HG02852 (cell line): Measurements from ENCODE around the gene BANP.

Experiments
- ATAC-seq: cut with Tn5 transposase; IDR thresholded peaks from one replicate; pipeline ENCODE4 v1.9.1; 2021; ENCODE audit warnings: mild to moderate bottlenecking, moderate library complexity; ENCODE audit not compliant: unreplicated experiment

The BANP gene

DNA sequence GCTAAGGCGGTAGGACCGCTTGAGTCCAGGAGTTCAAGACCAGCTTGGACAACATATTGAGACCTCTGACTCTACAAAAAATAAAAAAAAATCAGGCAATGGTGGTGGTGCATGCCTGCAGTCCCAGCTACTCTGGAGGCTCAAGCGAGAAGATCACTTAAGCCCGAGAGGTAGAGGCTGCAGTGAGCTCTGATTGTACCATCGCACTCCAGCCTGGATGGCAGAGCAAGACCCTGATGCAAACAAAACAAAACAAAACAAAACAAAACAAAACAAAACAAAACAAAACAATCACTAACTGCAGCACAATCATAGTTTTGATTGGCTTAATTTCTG is 2.5 kb upstream of the BANP start:
- ATAC-seq, result no peak

DNA sequence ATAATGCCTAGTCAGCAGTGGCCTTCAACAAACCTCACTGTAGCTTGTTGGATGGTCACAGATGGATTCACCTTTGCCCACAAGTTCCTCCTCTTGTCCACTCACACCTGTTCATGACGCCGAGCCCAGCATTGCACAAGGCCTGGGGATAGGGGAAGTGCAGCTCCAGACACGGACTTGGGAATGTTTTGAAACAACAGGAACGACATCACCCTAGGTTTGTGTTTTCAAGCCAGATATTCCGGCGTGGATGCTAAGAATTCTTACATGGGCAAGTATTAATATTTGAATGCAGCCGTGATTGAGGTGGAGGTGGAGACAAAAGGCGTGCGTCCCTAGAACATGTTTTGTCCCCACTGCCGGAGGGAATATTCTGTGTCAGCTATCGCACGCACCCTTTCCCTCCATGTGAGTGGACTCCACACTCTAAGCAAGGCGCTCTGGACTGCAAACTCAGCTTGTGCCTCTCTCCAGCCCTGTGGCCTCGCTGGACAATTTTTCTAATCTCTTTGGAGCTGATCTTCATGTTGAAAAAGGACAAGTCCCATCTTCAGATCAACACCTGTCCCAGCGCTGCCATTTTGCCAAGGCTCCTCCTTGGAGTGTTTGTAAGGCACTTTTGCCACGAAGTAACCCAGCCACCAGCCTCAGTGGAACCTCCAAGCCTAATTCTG is 2.0 kb upstream of the BANP start:
- no peak for ATAC-seq

DNA sequence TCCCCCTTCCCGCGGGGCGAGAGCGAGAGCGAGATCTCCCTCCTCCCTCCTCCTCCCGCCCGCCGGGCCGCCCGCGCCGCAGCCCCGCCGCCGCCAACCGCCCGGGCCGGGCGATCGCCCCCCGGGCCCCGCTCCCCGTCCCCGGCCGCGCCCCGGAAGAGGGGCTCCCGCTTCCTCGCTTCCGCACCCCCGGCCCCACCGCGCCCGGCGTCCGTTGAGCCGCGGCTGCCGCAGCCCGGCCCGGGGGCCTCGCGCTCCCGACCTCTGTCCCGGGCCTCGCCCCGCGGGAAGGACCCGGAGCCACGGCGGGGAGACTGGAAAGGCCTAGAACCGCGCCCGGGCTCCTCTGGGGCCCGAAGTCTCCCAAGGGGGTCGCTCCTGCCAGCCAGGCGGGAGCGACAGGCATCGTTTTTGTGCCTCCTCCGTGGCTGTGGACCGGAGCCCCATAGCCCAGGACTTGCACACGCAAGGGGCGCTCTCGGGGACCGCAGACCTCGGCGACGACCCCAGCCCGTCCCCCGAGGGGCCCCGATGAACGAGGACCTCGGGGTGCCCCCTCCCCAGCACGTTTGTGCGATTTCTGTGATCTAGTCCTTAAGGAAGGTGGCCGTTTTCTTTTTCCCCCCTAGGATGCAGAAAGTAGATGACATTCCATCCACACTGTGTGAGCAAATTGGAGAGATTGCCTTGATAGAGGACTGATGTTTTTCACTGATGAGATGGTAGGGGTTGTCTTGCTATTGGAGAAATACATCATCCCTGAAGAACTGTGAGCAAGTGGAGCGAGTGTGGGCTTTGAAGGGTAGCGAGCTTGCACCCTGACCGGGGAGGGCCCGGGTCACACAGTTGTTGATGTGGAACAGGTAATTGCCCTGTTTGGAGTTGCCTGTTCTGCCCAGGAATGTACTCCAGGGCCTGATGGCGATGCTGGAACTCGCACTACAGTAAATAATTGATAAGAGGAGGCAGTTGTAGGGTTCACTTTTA is 611 bp downstream of the BANP start:
- peak; percentile 1 for ATAC-seq

DNA sequence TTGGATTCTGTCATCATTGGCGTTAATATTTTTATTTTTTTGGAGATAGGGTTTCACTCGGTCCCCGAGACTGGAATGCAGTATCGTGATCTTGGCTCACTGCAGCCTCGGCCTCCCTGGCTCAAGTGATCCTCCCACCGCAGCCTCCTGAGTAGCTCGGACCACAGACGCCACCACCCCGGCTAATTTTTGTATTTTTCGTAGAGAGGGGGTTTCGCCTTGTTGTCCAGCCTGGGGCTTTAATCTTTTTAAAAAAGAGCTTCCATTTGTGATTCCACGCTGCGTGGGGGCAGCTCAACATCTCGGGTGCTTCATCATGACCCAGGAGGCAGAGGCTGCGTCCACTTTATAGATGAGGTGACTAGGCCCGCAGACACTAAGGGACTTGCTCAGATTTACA is 1.5 kb downstream of the BANP start:
- no peak for ATAC-seq

DNA sequence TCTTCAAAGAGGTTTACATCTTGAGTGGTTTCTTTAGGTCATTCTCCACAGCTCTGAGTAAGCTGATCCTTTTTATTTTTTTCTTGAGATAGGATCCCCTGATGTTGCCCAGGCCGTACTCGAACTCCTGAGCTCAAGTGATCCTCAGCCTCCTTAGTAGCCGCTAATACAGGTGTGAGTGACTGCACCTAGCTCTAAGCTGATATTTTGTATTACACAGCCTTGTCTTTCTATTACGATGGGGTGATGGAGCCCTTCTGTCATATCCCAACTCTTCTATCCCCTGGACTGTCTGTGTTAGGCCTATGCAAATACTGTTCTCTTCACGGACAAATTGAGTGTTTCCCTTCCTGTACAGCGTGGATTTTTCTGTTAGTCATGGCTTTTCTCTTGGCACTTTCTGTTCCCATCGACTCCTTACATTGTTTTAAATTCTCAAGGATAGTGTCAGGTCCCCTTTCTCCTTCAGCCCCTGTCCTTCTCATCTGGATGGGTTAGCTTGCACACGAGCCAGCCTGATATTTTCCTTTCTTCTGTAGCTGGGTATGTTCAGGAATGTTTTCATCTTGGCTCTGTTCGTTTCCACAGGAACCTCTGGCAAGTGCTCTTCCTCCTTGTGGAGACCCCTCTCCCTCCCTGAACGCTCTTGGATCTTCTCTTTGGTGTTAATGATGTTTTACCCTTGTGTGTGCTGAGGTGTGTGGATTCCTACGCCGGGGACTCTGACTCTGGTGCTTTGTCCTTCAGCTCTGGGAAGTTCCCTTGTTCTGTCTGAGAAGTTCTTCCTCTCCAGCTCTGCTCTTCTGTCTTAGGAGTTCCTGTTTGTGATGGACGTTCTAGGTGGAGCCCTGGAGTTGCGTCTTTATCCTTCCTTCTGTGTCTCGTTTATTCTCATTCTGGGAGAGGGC is 2.3 kb downstream of the BANP start:
- no peak for ATAC-seq

DNA sequence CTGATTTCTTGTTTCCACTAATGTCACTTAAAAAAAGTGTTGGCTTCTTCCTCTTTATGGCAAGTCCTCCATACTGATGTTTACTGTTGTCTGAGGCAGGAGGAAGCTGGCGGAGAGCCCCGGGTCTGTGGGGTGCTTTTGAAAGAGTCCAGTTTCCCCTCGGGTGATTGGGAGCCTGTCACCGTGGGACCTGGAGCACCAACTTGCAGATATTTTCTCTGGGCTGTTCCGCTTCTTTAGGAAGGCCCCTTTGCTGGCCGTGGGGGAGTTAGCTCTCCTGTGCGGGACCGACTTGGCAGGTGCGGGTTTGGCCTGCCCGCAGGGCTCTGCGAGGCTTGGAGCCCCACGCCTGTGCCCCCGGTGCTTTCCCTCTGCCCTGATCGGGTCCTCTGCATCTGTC is 3.1 kb downstream of the BANP start:
- ATAC-seq, result no peak

DNA sequence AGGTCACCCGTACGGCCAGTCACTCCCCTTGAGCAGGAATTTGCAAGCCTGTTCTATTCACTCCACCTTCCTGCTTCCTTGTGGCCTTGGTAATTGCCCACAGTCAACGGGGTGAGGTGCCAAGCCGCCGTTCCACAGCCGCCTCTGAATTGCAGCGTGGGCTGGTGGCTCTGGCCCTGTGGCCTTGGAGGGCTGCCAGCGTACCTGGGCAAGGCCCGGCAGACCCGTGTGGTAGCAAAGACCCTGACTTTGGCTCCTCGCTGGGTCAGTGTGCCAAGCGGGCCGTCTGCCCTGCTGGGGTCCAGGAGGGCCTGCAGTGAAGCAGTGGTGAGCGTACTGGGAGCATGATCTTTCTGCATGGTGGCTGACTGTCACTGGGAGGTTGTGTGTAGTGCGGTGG is 3.6 kb downstream of the BANP start:
- ATAC-seq, result no peak

DNA sequence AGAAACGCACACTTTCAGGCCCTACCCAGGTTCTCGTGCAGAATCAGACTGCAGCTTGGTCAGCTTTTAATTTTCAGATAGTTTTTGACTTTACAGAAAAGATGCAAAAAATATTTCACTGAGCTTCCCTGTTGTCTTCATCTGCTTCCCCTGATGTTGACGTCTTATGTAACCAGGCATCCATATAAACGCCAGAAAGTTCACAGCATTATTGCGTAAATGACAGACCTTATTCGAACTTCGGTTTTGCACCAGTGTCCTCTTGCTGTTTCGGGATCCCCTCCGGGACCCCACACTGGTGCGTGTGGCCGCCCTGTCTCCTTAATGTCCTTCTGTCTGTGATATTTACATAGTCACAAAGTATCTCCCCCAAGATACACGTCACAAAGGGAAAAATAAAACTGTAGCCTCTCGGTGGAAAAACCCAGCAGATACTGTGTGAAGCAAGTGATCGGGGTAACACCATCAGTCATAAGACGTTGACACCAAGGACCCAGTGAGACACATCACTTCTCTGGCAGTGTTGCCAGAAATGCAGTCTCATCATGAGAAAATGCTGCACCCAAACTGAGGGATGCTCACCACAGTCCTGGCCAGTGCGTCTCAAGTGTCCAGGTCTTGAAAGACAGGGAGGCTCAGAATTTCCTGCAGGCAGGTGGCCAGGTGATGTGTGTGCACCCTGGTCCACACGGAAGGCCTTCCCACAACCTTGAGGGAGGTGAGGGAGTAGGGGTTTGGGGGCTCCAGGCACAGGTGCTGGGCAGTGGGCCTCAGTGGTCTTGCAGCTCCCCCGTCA is 4.3 kb downstream of the BANP start:
- ATAC-seq, result no peak

DNA sequence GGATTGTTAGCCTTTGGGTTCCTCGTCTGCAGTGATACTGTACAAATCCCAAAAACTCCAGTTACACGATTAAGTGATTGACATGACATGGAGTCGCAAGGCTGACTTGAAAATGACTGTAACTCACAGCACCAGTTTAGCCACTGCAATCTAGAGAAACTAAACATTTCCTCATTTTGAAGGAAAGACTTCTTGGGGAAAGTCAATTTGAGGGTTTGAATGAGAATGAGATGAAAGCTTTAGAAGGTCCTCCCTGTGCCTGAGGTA is 4.8 kb downstream of the BANP start:
- no peak for ATAC-seq

DNA sequence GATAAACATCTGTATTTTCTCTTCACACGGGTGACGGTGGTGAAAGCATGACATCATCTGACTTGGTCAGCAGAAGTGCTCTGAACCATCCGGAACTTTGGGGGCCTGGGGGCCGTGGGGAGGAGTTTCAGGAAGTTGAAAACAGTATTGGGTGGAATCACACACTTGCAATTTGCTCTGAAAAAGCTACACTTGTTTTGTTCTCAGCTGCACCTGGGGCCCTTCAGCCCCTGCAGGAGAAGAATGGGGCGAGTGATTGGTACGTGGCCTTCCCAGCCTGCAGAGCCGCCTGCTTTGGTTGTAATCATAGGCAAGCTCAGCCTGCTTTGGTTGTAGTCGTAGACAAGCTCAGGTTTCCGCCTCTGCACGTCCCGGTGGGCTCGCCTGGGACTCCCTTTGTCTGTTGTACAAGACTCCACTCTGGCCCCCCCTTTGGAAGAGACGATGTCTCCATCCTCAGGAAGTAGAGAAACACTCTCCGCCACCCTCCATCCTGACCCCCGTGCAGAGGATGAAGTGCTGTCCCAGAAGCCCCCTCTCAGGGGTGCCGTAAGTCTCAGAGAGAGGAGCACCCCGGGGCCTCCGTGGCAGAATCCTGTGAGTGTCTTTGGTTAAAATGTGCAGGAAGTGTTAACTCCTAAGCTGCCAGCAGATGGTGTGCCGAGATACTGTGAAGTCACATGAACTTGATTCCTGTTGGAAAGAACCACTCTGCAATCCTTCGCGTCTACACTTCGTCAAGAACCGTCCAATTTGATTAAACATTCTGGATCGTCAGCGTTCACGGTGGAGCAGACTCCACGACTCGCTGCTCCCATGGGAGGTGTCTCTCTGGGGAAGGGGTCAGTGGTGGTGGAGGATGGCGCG is 5.4 kb downstream of the BANP start:
- ATAC-seq, result no peak

DNA sequence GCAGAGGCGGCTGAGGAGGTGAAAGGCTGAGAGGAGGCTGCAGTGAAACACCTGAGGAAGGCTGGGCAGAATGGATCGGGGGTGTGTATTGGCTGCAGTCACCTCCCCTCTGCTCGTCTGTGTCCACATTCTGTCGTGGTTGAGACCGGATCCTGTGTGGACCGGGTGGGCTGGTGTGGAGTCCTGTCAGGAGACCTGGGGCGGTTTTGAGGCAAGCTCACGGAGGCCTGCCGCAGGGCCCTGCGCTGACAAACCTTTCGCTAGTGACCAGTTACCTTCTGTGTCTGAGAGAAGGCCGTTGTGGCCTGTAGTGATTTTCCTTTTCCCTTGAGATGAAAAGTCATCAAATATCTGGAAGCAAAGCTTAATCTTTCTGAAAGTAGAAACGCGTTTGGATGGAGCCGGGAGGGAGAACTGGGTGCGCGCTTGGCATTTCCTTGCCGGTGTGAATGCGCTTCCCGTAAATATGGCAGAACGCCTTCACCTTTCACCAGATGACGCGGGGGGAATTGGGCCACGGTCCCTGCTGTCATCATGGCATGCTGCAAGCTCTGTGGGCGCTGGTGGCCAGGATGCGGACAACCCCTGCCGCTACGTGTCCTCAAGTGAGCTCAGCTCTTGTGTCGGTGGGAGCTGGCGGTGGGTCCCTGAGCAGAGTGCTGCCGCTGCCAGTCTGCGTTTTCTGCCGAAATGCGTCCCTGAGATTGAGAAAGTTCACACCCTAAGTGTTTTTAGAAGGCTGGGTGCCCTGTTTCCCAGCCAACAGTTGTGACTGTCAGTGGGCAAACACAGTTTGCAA is 6.3 kb downstream of the BANP start:
- ATAC-seq, result no peak

DNA sequence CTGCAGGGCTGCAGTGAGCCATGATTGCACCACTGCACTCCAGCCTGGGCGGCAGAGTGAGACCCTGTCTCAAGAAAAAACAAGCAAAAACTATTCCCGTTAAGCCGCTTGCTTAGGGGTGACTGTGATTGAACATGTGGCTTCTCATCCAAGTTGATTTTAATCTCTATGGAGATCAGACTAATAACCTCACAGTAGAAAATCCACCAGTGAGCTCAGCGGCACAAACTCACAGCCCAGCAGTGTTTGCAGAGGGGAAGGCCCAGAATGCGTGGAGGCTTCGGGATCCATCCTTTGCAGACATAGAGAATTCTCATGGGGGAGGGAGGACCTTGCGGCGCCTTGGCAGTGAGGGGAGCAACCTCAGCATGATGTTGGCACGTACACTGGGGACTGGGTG is 7.4 kb downstream of the BANP start:
- no peak for ATAC-seq

DNA sequence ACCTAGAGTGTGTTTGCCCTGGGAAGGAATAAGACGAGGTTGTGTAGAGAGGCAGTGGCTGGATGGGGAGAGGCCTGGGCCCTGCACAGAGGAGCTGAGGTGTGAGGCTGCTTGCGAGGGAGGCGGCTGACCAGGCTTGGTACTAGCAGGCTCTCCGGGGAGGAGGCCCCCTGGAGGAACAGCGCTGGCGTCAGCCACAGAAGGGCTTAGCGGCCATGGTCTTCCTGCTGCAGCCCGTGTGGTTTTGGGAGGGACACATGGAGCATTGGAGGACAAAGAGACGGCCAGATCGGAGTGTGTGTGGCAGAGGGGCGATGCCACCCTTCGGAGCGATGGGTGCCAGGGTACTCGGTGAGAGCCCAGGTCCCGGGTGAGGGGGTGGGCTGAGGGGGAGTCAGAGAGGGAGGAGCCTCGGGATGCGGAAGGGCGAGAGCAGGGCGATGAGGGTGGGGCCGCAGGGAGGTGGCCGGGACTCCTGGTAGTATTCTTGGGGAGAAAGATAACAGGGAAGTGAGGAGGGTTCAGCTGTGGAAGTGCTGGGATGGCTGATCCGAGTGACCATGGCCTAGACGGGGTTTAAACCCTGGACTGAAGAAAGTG is 8.3 kb downstream of the BANP start:
- ATAC-seq, result no peak

DNA sequence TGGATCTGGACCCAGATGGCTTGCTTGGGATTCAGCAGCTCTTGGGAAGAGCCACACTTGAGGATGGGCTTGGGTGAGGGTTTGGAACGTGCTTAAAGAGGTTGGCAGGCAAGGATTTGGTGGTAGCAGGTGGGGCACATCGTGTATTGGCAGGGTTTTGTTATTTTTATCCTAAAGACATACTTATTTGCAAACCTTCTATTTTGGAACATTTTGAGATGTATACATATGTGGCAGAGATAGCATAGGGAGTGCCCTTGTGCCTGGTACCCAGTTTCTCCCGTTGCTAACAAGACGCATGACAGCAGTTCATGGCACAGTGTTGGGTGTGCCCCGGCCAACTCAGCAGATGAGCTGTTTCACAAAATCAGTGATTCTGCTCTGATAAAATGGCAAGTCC is 9.1 kb downstream of the BANP start:
- no peak for ATAC-seq

DNA sequence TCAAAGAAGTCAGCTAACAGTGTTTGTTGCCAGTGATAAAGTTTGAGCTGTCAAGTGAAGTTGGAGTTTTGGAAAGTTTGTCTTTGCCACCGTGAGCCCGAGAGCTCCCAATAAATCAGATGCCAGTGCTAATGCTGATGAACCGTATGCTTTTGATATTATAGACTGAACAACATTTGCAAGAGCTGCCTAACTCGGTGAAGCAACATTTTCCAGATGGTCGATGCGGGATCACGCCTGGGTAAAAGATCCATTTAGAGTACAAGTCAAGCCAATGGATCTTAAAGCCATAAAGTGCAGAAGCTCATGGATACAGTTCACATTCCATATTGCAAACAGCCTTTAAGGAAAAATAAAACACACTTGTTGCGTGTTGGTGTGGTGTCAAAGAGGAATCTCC is 9.6 kb downstream of the BANP start:
- no peak for ATAC-seq

DNA sequence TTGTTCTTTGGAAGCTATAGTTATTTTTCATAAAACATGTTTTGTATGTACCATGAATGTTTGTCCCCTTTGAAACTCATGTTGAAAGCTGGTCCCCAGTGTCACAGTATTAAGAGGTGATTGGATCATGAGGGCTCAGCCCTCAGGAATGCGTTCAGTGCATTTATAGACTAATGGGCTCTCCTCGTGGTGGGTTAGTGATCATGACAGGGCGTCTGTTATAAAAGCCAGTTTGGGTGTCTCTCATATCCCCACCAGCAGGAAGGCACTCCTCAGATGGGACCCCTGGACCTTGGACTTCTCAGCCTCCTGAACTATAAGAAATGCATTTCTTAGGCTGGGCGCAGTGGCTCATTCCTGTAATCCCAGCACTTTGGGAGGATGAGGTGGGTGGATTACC is 10.4 kb downstream of the BANP start:
- no peak for ATAC-seq

DNA sequence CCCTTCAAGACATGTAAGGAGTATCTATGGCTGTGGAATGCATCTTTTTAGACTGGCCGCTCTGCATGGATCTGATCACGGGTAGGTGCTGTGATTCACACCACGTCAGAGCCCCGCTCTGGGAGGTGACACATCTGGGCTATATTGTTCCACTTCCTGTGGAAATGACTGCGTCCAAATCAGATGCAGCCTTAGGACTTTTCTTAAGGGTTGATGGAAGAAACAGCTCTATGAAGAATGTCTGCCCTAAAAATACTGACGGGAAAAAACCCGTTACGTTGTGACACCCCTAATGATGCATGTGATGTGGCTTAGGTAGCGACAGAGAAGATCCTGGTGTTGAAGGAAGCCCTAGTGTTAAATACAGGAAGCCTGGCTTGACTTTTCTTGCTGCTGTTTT is 12.2 kb downstream of the BANP start:
- no peak for ATAC-seq

DNA sequence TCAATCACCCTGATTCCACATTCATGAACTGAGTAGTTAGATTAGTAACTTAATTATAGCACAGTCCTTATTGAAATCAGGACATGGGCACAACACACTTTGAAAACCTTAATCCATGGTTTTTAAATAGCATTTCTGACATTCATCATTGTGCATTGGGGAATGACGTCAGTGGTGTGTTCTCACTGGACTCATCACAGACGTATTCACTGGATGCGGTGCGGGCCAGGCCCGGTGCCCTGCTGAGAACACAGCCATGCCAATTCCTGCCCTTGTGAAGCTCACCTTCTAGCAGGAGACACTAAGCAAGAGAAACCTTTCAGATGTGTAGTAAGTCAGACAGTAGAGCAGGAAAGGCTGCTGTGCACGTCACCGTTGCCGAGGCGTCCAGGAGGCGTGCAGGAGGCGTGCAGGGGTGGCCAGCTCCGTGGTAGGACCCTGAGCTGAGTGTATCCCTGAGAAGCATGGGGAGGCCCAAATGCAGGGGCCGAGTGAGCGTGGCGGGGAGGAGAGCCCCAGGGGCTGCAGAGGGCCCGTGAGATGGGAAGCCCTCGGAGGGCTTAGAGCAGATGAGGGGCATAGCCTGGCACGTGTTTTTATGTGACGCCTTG is 12.9 kb downstream of the BANP start:
- no peak for ATAC-seq
